HG02973 (cell line): ENCODE results near the gene ABCG1.

Source experiments
- ATAC-seq: cut with Tn5 transposase; IDR thresholded peaks from one replicate; pipeline ENCODE4 v1.9.1; 2021; ENCODE audit warnings: moderate library complexity; ENCODE audit not compliant: unreplicated experiment

Gene ABCG1

GRCh38 chr21:42303443-42303842, 84.5 kb downstream of the ABCG1 start:
- ATAC-seq: no peak

- ATAC-seq: no peak
Measured at GRCh38 chr21:42304556-42305454, 85.9 kb downstream of the ABCG1 start.

GRCh38 chr21:42305707-42306147, 86.8 kb downstream of the ABCG1 start:
- ATAC-seq: no peak

- no peak for ATAC-seq
Measured at GRCh38 chr21:42306366-42307035, 87.6 kb downstream of the ABCG1 start.

GRCh38 chr21:42307106-42307505, 88.2 kb downstream of the ABCG1 start:
- no peak for ATAC-seq

- no peak for ATAC-seq
Measured at GRCh38 chr21:42308161-42308913, 89.4 kb downstream of the ABCG1 start.

- ATAC-seq: no peak
Measured at GRCh38 chr21:42308914-42309752, 90.2 kb downstream of the ABCG1 start.

GRCh38 chr21:42309753-42310213, 90.8 kb downstream of the ABCG1 start:
- ATAC-seq: no peak

- ATAC-seq: no peak
Measured at GRCh38 chr21:42310411-42311001, 91.6 kb downstream of the ABCG1 start.

GRCh38 chr21:42311160-42311559, 92.2 kb downstream of the ABCG1 start:
- no peak for ATAC-seq

- ATAC-seq: no peak
Measured at GRCh38 chr21:42311816-42312625, 93.1 kb downstream of the ABCG1 start.

- no peak for ATAC-seq
Measured at GRCh38 chr21:42312626-42313104, 93.7 kb downstream of the ABCG1 start.

- no peak for ATAC-seq
Measured at GRCh38 chr21:42313501-42313969, 94.6 kb downstream of the ABCG1 start.

- ATAC-seq: no peak
Measured at GRCh38 chr21:42314616-42315295, 95.8 kb downstream of the ABCG1 start.

- no peak for ATAC-seq
Measured at GRCh38 chr21:42315296-42315891, 96.5 kb downstream of the ABCG1 start, which contains the start of gene TFF3. Gene TFF3, minus strand, starts transcription at chr21:42315409. Its CDS starts 35 bp downstream, at chr21:42315374.

GRCh38 chr21:42316891-42317290, 98.0 kb downstream of the ABCG1 start:
- no peak for ATAC-seq

- no peak for ATAC-seq
Measured at GRCh38 chr21:42317341-42317741, 98.4 kb downstream of the ABCG1 start.
